Osteoblast (primary cell): ENCODE data around the gene ALPP. TPM values are rescaled to one million over a fixed set of nuclear protein-coding genes. Genes with fewer than 3 reads are reported as not detected.
A peak's percentile ranks its signal among the peaks of the same experiment; 100 is the strongest.

Experiments used
- DNase-seq: peaks from one replicate; pipeline ENCODE4 v3.0.0; 2011; ENCODE audit warnings: low spot score, mixed read lengths; ENCODE audit not compliant: insufficient read length; ENCODE audit errors: missing footprints
- H2AFZ ChIP-seq: 2 replicates; pipeline ENCODE4 v1.6.0; 2011; ENCODE audit warnings: mild to moderate bottlenecking, low read length
- H3K27ac ChIP-seq: 2 replicates; pipeline ENCODE4 v1.5.1; 2011; ENCODE audit warnings: mild to moderate bottlenecking, low read depth, low read length, moderate library complexity
- H3K27me3 ChIP-seq: 2 replicates; pipeline ENCODE4 v1.6.0; 2012; ENCODE audit warnings: mild to moderate bottlenecking, control low read depth, inconsistent platforms, low read length, moderate library complexity; ENCODE audit not compliant: insufficient read depth
- H3K36me3 ChIP-seq: 2 replicates; pipeline ENCODE4 v1.5.1; 2011; ENCODE audit warnings: mild to moderate bottlenecking, low read length, control low read depth, moderate library complexity; ENCODE audit not compliant: insufficient read depth
- H3K4me1 ChIP-seq: 2 replicates; pipeline ENCODE4 v1.5.1; 2011; ENCODE audit warnings: mild to moderate bottlenecking, low read length, control low read depth, moderate library complexity; ENCODE audit not compliant: insufficient read depth
- H3K4me2 ChIP-seq: 2 replicates; pipeline ENCODE4 v1.6.0; 2011; ENCODE audit warnings: mild to moderate bottlenecking, low read length; ENCODE audit not compliant: insufficient read depth
- H3K4me3 ChIP-seq: fragments of 200-600 bp; sonication (generic); 3 replicates; pipeline ENCODE4 v1.5.1; 2012; ENCODE audit warnings: mild to moderate bottlenecking, low read length, inconsistent platforms; ENCODE audit not compliant: insufficient read depth
- H3K79me2 ChIP-seq: 2 replicates; pipeline ENCODE4 v1.6.0; 2012; ENCODE audit warnings: mild to moderate bottlenecking, low read length, control low read depth, inconsistent platforms; ENCODE audit not compliant: insufficient read depth
- H3K9me3 ChIP-seq: 2 replicates; pipeline ENCODE4 v1.5.1; 2011; ENCODE audit warnings: low read depth, low read length, control low read depth
- H4K20me1 ChIP-seq: 2 replicates; pipeline ENCODE4 v1.6.0; 2012; ENCODE audit warnings: mild to moderate bottlenecking, low read length, control low read depth; ENCODE audit not compliant: insufficient read depth
- total RNA-seq: library from RNA; depleted of rRNA; stranded (reverse); fragments of >200 nt; gene quantifications from 2 replicates; pipeline ENCODE4 v1.2.3, GENCODE V29; 2012
- TF ChIP-seq, protein P1 (sequence below): IDR thresholded peaks from 2 replicates; pipeline ENCODE4 v1.5.1; 2011; ENCODE audit warnings: mild to moderate bottlenecking, low read depth, low read length, moderate library complexity; ENCODE audit errors: extremely low read depth

ALPP gene
- total RNA-seq, 1 donor, result not detected

DNA sequence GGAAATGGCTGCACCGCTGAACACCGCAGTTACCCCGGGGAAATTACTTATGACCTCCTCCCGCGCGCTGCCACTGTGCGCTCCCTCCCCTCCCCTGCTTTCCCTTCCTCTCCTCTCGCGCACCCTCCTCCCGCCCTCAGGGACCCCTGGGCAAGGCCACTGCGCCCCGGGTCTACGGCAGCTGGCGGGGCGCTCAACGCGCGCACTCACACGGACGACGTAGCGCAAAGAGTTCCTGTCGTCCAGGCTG, 7.9 kb downstream of the ALPP start:
- H3K79me2 ChIP-seq, result no peaks in the 10 kb centered on the region
- TF ChIP-seq, protein P1, sequence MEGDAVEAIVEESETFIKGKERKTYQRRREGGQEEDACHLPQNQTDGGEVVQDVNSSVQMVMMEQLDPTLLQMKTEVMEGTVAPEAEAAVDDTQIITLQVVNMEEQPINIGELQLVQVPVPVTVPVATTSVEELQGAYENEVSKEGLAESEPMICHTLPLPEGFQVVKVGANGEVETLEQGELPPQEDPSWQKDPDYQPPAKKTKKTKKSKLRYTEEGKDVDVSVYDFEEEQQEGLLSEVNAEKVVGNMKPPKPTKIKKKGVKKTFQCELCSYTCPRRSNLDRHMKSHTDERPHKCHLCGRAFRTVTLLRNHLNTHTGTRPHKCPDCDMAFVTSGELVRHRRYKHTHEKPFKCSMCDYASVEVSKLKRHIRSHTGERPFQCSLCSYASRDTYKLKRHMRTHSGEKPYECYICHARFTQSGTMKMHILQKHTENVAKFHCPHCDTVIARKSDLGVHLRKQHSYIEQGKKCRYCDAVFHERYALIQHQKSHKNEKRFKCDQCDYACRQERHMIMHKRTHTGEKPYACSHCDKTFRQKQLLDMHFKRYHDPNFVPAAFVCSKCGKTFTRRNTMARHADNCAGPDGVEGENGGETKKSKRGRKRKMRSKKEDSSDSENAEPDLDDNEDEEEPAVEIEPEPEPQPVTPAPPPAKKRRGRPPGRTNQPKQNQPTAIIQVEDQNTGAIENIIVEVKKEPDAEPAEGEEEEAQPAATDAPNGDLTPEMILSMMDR, result no peak
- no peaks in the 10 kb centered on the region for H3K9me3 ChIP-seq
- no peak overlapping the region for H3K4me2 ChIP-seq
- H3K4me1 ChIP-seq, result peaks cover 2% of the 10 kb centered on the region
- H3K27ac ChIP-seq, result no peak overlapping the region
- no peaks in the 10 kb centered on the region for H3K36me3 ChIP-seq
- no peaks in the 10 kb centered on the region for H4K20me1 ChIP-seq
- H3K4me3 ChIP-seq, result no peak overlapping the region
- H3K27me3 ChIP-seq, result peaks cover 84% of the 10 kb centered on the region
- H2AFZ ChIP-seq, result no peak overlapping the region
- DNase-seq, result peak; percentile 76

DNA sequence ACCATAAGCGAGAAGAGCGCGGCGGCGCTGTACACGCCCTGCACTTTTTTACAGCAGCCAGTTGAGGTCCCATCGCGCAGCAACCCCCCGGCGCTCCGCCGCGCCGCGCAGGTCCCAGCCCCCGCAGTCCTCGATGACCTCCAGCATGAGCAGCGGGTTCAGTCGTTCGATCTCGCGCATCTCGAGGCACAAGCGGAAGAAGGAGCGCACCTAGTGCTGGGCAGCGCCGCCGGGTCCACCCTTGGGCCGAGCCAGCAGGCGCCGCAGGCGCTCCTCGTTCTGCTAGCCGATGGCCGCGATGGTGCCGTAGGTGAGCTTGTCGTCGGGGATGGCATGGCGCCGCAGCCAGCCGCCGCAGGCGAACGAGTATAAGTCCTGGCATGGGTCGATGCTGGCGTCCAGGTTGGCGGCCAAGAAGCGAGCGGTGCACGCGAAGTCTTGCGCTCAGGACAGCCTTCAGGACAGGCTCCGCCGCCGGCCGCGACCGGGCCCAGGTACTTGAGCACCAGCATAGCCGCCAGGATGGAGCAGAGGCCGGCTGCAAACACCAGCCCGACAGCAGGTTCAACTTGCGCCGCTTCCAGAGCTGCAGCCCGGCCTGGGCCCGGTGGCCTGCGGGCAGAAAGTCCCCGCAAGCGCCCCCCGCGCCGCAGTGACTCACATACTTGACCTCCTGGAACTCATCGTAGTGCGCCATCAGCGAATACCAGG, 8.3 kb downstream of the ALPP start:
- Histone ChIP-seq H3K27me3 (peaks cover 81% of the 10 kb centered on the region), H3K4me3 (no peak overlapping the region)
- DNase-seq, result peak; percentile 79

DNA sequence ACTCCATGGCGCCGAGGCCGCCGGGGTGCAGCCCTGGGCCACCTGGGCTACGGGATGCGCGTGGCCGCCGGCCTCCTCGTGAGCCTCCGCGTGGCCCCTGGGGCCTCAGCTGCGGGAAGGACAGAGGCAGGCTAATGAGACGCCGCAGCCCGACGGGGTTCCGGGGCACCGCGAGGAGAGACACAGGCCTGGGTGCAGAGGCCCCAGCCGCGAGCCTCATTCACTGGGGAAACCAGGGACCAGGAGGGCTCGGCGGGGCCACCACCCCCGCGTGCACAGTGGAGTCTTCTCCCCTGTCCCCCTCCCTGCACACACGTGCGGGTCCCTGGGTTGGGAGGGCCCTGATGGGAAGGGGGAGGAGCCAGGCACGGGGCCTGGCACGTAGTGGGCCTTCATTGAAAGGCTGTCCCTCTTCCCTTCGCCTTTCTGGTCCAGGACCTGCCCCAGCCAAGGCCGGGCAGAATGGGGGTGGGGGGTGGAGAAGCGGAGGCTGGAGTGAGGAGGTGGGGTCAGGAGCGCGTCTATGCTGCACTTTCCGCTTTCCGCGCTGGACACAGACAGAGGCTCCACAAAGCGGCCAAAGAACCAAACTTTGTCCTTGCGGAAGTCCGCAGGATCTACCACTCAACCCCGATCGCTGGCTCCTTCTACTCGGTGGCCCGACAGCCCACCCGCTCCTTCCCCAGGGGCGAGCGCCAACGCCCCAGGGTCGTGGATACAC, 9.1 kb downstream of the ALPP start:
- Histone ChIP-seq H3K4me1 (peaks cover 2% of the 10 kb centered on the region), H3K4me2 (no peak overlapping the region), H2AFZ (no peak overlapping the region), H3K27ac (no peak overlapping the region), H3K79me2 (no peaks in the 10 kb centered on the region), H3K4me3 (no peak overlapping the region), H3K9me3 (no peaks in the 10 kb centered on the region), H3K36me3 (no peaks in the 10 kb centered on the region), H4K20me1 (no peaks in the 10 kb centered on the region), H3K27me3 (peaks cover 76% of the 10 kb centered on the region)
- peak; percentile 78 for DNase-seq
- TF ChIP-seq, protein P1, result no peak

More for the DNA sequence above, 8.3 kb downstream of the ALPP start:
- H2AFZ ChIP-seq, result no peak overlapping the region
- no peaks in the 10 kb centered on the region for H3K36me3 ChIP-seq
- no peaks in the 10 kb centered on the region for H3K9me3 ChIP-seq
- no peaks in the 10 kb centered on the region for H3K79me2 ChIP-seq
- no peaks in the 10 kb centered on the region for H4K20me1 ChIP-seq
- TF ChIP-seq, protein P1, result no peak
- no peak overlapping the region for H3K27ac ChIP-seq
- H3K4me2 ChIP-seq, result no peak overlapping the region
- H3K4me1 ChIP-seq, result peaks cover 2% of the 10 kb centered on the region

DNA sequence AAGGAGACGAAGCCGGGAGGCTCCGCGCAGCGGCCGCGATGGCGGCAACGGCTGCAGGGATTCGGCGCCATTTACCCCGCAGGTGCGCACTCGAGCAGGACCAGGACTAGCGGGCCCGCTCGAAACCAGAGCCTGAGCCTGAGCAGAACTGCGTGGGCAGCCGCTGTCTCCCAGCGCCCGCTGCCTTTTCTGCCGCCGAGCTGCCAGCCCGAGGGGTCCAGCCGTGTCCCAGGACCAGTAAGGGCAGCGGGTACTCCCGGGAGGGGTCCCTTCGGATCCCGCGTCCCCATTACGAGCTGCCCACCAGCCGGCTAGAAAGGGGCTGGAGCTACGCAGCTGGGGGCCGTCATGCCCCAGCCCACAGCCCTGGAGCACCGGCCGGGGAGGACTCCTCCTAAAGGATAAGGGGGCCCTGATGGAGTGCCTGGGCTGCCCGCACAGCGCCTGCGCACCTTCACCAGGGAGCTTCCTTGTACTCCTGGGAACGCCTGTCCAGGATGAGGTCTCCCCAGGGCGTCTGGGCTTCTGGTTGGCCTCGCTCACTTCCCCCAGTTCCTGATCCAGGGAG, 9.9 kb downstream of the ALPP start:
- Histone ChIP-seq H3K36me3 (no peaks in the 10 kb centered on the region), H2AFZ (no peak overlapping the region), H3K4me2 (no peak overlapping the region), H3K27ac (no peak overlapping the region), H3K9me3 (no peaks in the 10 kb centered on the region), H4K20me1 (no peaks in the 10 kb centered on the region), H3K27me3 (peaks cover 70% of the 10 kb centered on the region), H3K4me1 (peaks cover 2% of the 10 kb centered on the region), H3K4me3 (no peak overlapping the region), H3K79me2 (no peaks in the 10 kb centered on the region)
- DNase-seq, result peak; percentile 71
- TF ChIP-seq, protein P1, result no peak
